AG04450 (cell line): ENCODE measurements around the gene PPP4R1. TPM values are rescaled to one million over a fixed set of nuclear protein-coding genes. Genes with fewer than 3 reads are reported as not detected.

Experiments
- CTCF ChIA-PET: fragments of 300-600, 350-600 bp; formaldehyde crosslinking; extraction: SDS; loops from one replicate; lab custom pipeline; 2022; ENCODE audit warnings: antibody characterized with exemption, inconsistent platforms; lab: Charles Lee
- POLR2A ChIA-PET: fragments of 350-600 bp; formaldehyde crosslinking; extraction: SDS; loops from one replicate; lab custom pipeline; 2021; ENCODE audit warnings: antibody characterized with exemption, inconsistent platforms; lab: Yijun Ruan, JAX
- DNase-seq: peaks from one replicate; pipeline ENCODE4 v3.0.0-alpha.2; 2011; ENCODE audit warnings: low read depth, low spot score
- H3K27ac ChIP-seq: one replicate; pipeline ENCODE4 v1.5.1; 2012; ENCODE audit warnings: low read depth, low read length, control low read depth
- H3K27me3 ChIP-seq: one replicate; pipeline ENCODE4 v1.6.0; 2012; ENCODE audit warnings: low read length; ENCODE audit not compliant: control insufficient read depth, insufficient read depth
- H3K4me3 ChIP-seq: 2 replicates; pipeline ENCODE4 v1.5.1; 2011; ENCODE audit warnings: mild to moderate bottlenecking, low read depth, low read length, control low read depth
- H3K9me3 ChIP-seq: 2 replicates; pipeline ENCODE4 v1.5.1; 2012; ENCODE audit warnings: low read length; ENCODE audit not compliant: control insufficient read depth, insufficient read depth
- polyA plus RNA-seq: library from polyadenylated mRNA; depleted of rRNA; stranded (reverse); fragments of >200 nt; gene quantifications from 2 replicates; pipeline ENCODE4 v1.2.3, GENCODE V29; 2011
- TF ChIP-seq, protein P1 (sequence below): IDR thresholded peaks from 2 replicates; pipeline ENCODE4 v1.5.1; 2011; ENCODE audit warnings: low read depth, low read length, control low read depth, inconsistent platforms

The PPP4R1 gene
- polyA plus RNA-seq, 1 experiment = 101 TPM

DNA sequence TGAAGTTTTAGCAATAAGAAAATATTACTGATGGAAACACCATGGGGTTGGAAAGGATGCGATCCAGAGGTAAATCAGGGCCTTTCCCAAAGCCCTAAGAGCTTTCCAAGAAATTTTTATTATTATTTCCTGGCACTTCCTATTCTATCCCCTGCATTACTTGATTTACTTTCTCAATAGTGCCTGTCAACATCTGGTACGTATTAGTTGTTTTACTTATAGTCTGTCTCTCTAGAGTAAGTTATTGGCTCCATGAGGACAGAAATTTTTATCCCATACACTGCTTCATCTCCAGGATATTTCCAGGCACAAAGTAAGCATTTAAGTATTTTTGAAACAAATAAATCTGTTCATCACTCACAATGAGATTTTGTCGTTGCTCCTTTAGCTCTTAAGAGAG lies 18.1 kb downstream of the PPP4R1 start:
- ChIA-PET CTCF (interaction anchor here (0.7 to 1.0 kb wide), 2 partner anchors 16 to 21 kb away, joined by 3 read pairs; no protein-coding TSS in a partner anchor), POLR2A (no interaction called here)
- Histone ChIP-seq H3K9me3 (peaks cover 4% of the 10 kb centered on the region; the same call in 1 of the 2 replicates), H3K27me3 (no peaks in the 10 kb centered on the region), H3K4me3 (no peak overlapping the region), H3K27ac (no peak overlapping the region)
- DNase-seq = no peak
- TF ChIP-seq, protein P1, sequence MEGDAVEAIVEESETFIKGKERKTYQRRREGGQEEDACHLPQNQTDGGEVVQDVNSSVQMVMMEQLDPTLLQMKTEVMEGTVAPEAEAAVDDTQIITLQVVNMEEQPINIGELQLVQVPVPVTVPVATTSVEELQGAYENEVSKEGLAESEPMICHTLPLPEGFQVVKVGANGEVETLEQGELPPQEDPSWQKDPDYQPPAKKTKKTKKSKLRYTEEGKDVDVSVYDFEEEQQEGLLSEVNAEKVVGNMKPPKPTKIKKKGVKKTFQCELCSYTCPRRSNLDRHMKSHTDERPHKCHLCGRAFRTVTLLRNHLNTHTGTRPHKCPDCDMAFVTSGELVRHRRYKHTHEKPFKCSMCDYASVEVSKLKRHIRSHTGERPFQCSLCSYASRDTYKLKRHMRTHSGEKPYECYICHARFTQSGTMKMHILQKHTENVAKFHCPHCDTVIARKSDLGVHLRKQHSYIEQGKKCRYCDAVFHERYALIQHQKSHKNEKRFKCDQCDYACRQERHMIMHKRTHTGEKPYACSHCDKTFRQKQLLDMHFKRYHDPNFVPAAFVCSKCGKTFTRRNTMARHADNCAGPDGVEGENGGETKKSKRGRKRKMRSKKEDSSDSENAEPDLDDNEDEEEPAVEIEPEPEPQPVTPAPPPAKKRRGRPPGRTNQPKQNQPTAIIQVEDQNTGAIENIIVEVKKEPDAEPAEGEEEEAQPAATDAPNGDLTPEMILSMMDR = no peak

DNA sequence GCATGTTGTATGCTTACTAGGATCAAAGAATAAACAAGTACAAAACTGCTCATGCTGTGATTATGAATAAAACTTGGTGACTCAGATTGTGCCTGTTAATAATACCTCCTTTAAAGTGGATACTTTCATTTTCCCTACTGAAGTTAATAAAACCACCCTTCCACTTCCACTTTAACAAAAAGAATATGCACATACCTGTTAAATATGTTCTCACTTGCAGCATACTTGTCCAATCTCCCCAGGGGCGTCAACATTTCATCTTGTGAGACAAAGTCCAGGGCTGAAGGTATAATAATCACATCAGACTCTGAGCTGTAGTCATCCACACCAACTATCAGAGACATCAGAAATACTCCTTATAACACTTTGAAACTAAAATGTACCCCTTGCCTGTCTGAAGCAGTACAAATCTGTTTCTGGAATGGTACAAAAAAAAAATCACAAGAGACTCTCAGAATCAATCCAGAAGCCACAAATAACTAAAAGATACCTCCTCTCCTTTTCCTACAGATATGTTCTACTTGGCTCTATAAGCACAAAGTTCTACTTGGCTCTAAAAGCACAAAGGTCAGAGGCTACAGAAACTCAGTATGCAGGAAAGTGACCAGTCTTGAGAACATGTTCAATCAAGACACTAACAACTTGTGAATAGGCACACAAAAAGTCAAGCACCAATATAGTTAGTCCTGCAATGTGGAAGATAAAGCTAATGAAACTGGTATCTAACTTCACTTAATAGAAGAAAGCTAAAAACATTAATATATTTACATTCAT lies 19.3 kb downstream of the PPP4R1 start:
- ChIA-PET CTCF (interaction anchor here (1.0 kb wide), 1 partner anchor 18 kb away, joined by 5 read pairs; no protein-coding TSS in a partner anchor), POLR2A (no interaction called here)
- no peak for DNase-seq
- TF ChIP-seq, protein P1 = no peak
- H3K27me3 ChIP-seq = no peaks in the 10 kb centered on the region
- H3K4me3 ChIP-seq = peak overlapping the region; percentile 7; the same call in 1 of the 2 replicates
- no peak overlapping the region for H3K27ac ChIP-seq
- no peaks in the 10 kb centered on the region for H3K9me3 ChIP-seq

DNA sequence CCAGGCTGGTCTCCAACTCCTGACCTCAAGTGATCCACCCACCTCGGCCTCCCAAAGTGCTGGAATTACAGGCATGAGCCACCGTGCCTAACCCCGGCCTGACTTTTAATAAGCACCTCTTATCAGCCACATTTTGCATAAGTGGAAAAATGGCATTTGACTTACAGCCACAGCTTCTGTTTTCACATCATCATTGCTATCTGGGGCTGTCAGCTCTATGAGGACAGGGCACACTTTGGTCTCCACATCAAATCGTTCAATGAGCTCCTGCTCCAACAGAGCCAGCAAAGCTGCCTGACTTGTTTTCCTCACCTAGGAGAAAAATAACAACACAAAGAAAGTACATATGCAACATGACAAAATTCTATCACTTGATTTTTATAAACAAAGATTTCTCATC lies 26.4 kb downstream of the PPP4R1 start:
- ChIA-PET POLR2A (no interaction called here), CTCF (no interaction called here)
- H3K27me3 ChIP-seq = no peaks in the 10 kb centered on the region
- DNase-seq = no peak
- TF ChIP-seq, protein P1 = no peak
- H3K4me3 ChIP-seq = no peak overlapping the region
- H3K27ac ChIP-seq = no peak overlapping the region
- H3K9me3 ChIP-seq = no peaks in the 10 kb centered on the region

DNA sequence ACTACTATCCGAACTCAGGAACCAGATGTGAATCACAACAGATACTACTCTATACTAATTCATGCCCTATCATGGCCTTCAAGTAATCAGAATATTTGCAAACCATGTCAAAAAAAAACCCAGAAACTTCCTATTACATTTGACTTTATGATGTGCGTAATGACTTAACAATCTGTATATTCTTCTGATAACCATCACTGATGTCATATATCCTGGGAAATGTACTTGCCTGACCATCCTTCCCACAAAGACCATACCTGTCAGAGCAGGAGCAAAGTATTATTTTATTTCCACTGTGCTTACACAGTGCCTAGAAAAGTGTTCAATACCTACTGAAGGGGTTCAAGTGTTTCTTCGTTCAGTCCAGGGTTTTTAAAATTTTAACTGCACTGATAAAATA lies 27.5 kb downstream of the PPP4R1 start:
- ChIA-PET POLR2A (no interaction called here), CTCF (no interaction called here)
- Histone ChIP-seq H3K4me3 (no peak overlapping the region), H3K9me3 (no peaks in the 10 kb centered on the region), H3K27me3 (no peaks in the 10 kb centered on the region), H3K27ac (no peak overlapping the region)
- DNase-seq = no peak
- TF ChIP-seq, protein P1 = no peak

DNA sequence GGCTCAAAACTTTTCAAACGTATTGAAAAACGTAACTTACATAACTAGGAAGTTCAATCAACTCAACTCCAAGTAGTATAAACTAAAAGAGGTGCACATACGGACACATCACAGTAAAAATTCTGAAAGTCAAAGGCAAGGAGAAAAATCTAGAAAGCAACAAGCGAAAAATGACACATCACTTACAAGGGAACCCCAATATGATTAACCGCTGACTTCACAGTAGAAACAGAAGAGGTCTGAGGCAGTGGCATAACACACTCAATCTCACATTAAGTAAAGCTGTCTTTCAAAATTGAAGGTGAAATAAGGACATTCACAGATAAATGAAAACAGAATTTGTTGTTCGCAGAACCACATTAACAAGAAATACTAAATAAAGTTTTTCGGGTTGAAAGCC lies 32.7 kb downstream of the PPP4R1 start:
- H3K27me3 ChIP-seq = no peaks in the 10 kb centered on the region
- H3K4me3 ChIP-seq = no peak overlapping the region
- H3K27ac ChIP-seq = no peak overlapping the region
- POLR2A ChIA-PET = interaction anchor here (0.7 kb wide), 1 partner anchor 369 kb away, joined by 3 read pairs; no protein-coding TSS in a partner anchor
- DNase-seq = no peak
- CTCF ChIA-PET = no interaction called here
- H3K9me3 ChIP-seq = peaks cover 2% of the 10 kb centered on the region
- TF ChIP-seq, protein P1 = no peak
